K562 (cell line): ENCODE results near the gene TM4SF20. TPM values are rescaled to one million over a fixed set of nuclear protein-coding genes. Genes with fewer than 3 reads are reported as not detected.

Experiments used
- ATAC-seq: fragments of 200-7000 bp; cut with Tn5 transposase; 3 replicates; pipeline ENCODE4 v1.9.1; 2020; ENCODE audit warnings: moderate library complexity
- BruUV-seq: library from RNA; stranded (reverse); fragments of 400-500 nt; replicated peaks from 2 replicates; lab custom pipeline; 2021; lab: Mats Ljungman, UMichigan
- CTCF ChIA-PET: fragments of 300-600 bp; formaldehyde crosslinking; extraction: SDS; loops from one replicate; lab custom pipeline; 2021; ENCODE audit warnings: low intra/inter-chr PET ratio; lab: Yijun Ruan, JAX
- POLR2A ChIA-PET: fragments of 300-600, 350-650 bp; sonication (Branson Sonifier 250); formaldehyde crosslinking; extraction: SDS; loops from one replicate; lab custom pipeline; 2021; ENCODE audit warnings: antibody characterized with exemption, inconsistent platforms; lab: Yijun Ruan, JAX
- DNase-seq, 4 experiments: peaks; one replicate each; pipeline versions ENCODE4 v3.0.0 to v3.0.0-alpha.2; 2011 to 2018; ENCODE audit warnings: low spot score in 3 of 4, mixed read lengths in 3 of 4; ENCODE audit errors: extremely low read depth in 1 of 4
- FAIRE-seq: peaks from 2 replicates; lab custom pipeline; 2011; peaks lifted over from hg19 to GRCh38; lab: Jason Lieb, UNC
- H2AFZ ChIP-seq: 2 replicates; pipeline ENCODE4 v1.6.0; 2011; ENCODE audit warnings: low read depth, low read length, control low read depth, inconsistent platforms
- H3K27ac ChIP-seq: fragments of 200-600 bp; 3 replicates; pipeline ENCODE4 v1.8.0; 2011; ENCODE audit warnings: low read depth, mild to moderate bottlenecking, control low read depth, inconsistent platforms, low read length, moderate library complexity, mixed read lengths; ENCODE audit errors: extremely low read depth
- H3K27me3 ChIP-seq, 2 experiments: fragments of 300-600 bp in 1 of 2; 2 replicates in 1 of 2; 3 replicates in 1 of 2; pipeline versions ENCODE4 v1.6.0 to v1.8.0; 2011; ENCODE audit warnings: inconsistent platforms in 2 of 2, low read length in 2 of 2, mild to moderate bottlenecking in 1 of 2, mixed read lengths in 1 of 2, moderate library complexity in 1 of 2; ENCODE audit not compliant: control insufficient read depth in 2 of 2, insufficient read depth in 2 of 2
- H3K36me3 ChIP-seq: fragments of 300-600 bp; 3 replicates; pipeline ENCODE4 v1.8.0; 2011; ENCODE audit warnings: mild to moderate bottlenecking, low read length, inconsistent platforms; ENCODE audit not compliant: control insufficient read depth, insufficient read depth
- H3K4me1 ChIP-seq, 2 experiments: fragments of 200-600 bp in 1 of 2; replicated peaks in 1 of 2; 2 replicates in 1 of 2; 3 replicates in 1 of 2; pipeline versions ENCODE4 v1.5.1 to v1.8.0; 2011; ENCODE audit warnings: inconsistent platforms in 2 of 2, low read length in 2 of 2, mild to moderate bottlenecking in 1 of 2, mixed read lengths in 1 of 2, moderate library complexity in 1 of 2; ENCODE audit not compliant: control insufficient read depth in 2 of 2, insufficient read depth in 2 of 2
- H3K4me2 ChIP-seq: 2 replicates; pipeline ENCODE4 v1.6.1; 2011; ENCODE audit warnings: low read length, control low read depth, inconsistent platforms, mixed read lengths; ENCODE audit not compliant: insufficient read depth
- H3K4me3 ChIP-seq: fragments of 200-600 bp; sonication (generic), shearing (Covaris generic); 2 replicates; pipeline ENCODE4 v1.5.1; 2016; ENCODE audit warnings: control low read depth, inconsistent platforms
- H3K79me2 ChIP-seq: fragments of 200-600 bp; 3 replicates; pipeline ENCODE4 v1.8.0; 2011; ENCODE audit warnings: low read length, inconsistent platforms; ENCODE audit not compliant: control insufficient read depth, insufficient read depth
- H3K9ac ChIP-seq, 2 experiments: 2 replicates each; pipeline versions ENCODE4 v1.6.0 to v1.6.1; 2011; ENCODE audit warnings: low read depth in 2 of 2, low read length in 2 of 2, control low read depth in 1 of 2, inconsistent platforms in 1 of 2, mild to moderate bottlenecking in 1 of 2, mixed read lengths in 1 of 2; ENCODE audit not compliant: insufficient read depth in 1 of 2
- H3K9me1 ChIP-seq: one replicate; pipeline ENCODE4 v1.6.0; 2011; ENCODE audit warnings: inconsistent platforms, mild to moderate bottlenecking, low read length, moderate library complexity; ENCODE audit not compliant: control insufficient read depth, insufficient read depth
- H3K9me3 ChIP-seq: replicated peaks from 2 replicates; pipeline ENCODE4 v1.5.1; 2011; ENCODE audit warnings: low read depth, low read length, inconsistent platforms; ENCODE audit not compliant: control insufficient read depth, insufficient read depth
- H4K20me1 ChIP-seq: replicated peaks from 2 replicates; pipeline ENCODE4 v1.6.1; 2011; ENCODE audit warnings: low read length, inconsistent platforms, mixed read lengths; ENCODE audit not compliant: control insufficient read depth, insufficient read depth
- CGGBP1 ChIP-seq: fragments of 250-450 bp; sonication (Bioruptor Pico); IDR thresholded peaks from 2 replicates; pipeline ENCODE4 v1.9.0; 2021; ENCODE audit warnings: mild to moderate bottlenecking
- E2F8 ChIP-seq: fragments of 450-650 bp; IDR thresholded peaks from 2 replicates; pipeline ENCODE4 v1.7.1; 2018; ENCODE audit warnings: mild to moderate bottlenecking, low read depth; ENCODE audit not compliant: partially characterized antibody
- FOXA3 ChIP-seq, 2 experiments: fragments of 450-650 bp in 1 of 2; sonication (generic) in 1 of 2; formaldehyde crosslinking; IDR thresholded peaks in 1 of 2; conservative IDR thresholded peaks in 1 of 2; 2 replicates each; pipeline versions ENCODE4 v1.4.0 to v1.8.0; 2020 to 2022; ENCODE audit warnings: mild to moderate bottlenecking in 2 of 2, missing genetic modification reagents in 1 of 2
- HOMEZ ChIP-seq: fragments of 250-450 bp; sonication (Bioruptor Pico); IDR thresholded peaks from 2 replicates; pipeline ENCODE4 v1.4.0; 2020; ENCODE audit warnings: mild to moderate bottlenecking, moderate library complexity
- KDM2B ChIP-seq: fragments of 250-450 bp; sonication (Bioruptor Pico); IDR thresholded peaks from 2 replicates; pipeline ENCODE4 v1.8.0; 2021; ENCODE audit warnings: mild to moderate bottlenecking, moderate library complexity
- MAFF ChIP-seq: IDR thresholded peaks from 2 replicates; pipeline ENCODE4 v1.6.1; 2012; ENCODE audit warnings: low read length, improper control_type of control experiment
- POLR2AphosphoS5 ChIP-seq: IDR thresholded peaks from 2 replicates; pipeline ENCODE4 v1.6.1; 2011; ENCODE audit warnings: mild to moderate bottlenecking, low read depth, low read length, moderate library complexity; ENCODE audit not compliant: control insufficient read depth, insufficient read depth
- TAF15 ChIP-seq: fragments of 200-400 bp; formaldehyde crosslinking; IDR thresholded peaks from 2 replicates; pipeline ENCODE4 v1.6.1; 2017; ENCODE audit warnings: mild to moderate bottlenecking, low read depth, low read length, moderate library complexity
- TEAD4 ChIP-seq, 2 experiments: sonication (generic) in 1 of 2; formaldehyde crosslinking in 1 of 2; IDR thresholded peaks; 2 replicates each; pipeline versions ENCODE4 v1.6.1 to v1.8.0; 2012 to 2022; ENCODE audit warnings: borderline replicate concordance in 1 of 2, inconsistent platforms in 1 of 2, low read length in 1 of 2, mild to moderate bottlenecking in 1 of 2, missing genetic modification reagents in 1 of 2
- TGIF2 ChIP-seq: sonication (generic); formaldehyde crosslinking; IDR thresholded peaks from 2 replicates; pipeline ENCODE4 v1.8.1; 2022; ENCODE audit warnings: mild to moderate bottlenecking, missing genetic modification reagents, moderate library complexity
- XRCC4 ChIP-seq: IDR thresholded peaks from one replicate; pipeline ENCODE4 v1.6.1; 2011; ENCODE audit not compliant: insufficient read depth, insufficient read length; ENCODE audit errors: extremely low read depth
- ZKSCAN8 ChIP-seq: fragments of 200-800 bp; sonication (Bioruptor generic); IDR thresholded peaks from 2 replicates; pipeline ENCODE4 v1.6.1; 2016; ENCODE audit warnings: missing genetic modification characterization, missing compliant biosample characterization
- ZNF347 ChIP-seq: fragments of 450-650 bp; formaldehyde crosslinking; IDR thresholded peaks from 2 replicates; pipeline ENCODE4 v1.4.0; 2020; ENCODE audit warnings: low read depth, mild to moderate bottlenecking, moderate library complexity
- WGBS: fragments of 100-300 bp; shearing (Covaris generic); methylation state at CpG from one replicate; pipeline ENCODE4 v1.1.6; 2016; ENCODE audit warnings: low coverage, mixed read lengths; ENCODE audit not compliant: insufficient coverage; ENCODE audit errors: missing lambda C conversion rate; 5-methylcytosine and 5-hydroxymethylcytosine counted together
- in situ Hi-C: fragments of 300-500 bp; cut with MboI; formaldehyde crosslinking; loops from 4 replicates; pipeline ENCODE4 v1.15.0; 2018; ENCODE audit warnings: inconsistent platforms, mixed read lengths
- intact Hi-C: fragments of 100-400 bp; cut with micrococcal nuclease; formaldehyde crosslinking; loops from 2 replicates; pipeline ENCODE4 v1.14.2; 2022
- polyA plus RNA-seq, 8 experiments: library from polyadenylated mRNA; depleted of rRNA in 4 of 8; stranded (reverse) in 5 of 8; unstranded in 3 of 8; fragments of >200 nt; fragmentation: Nextera tagmentation in 2 of 8; fragmentation: Illumina TruSeq in 1 of 8; extraction: Ambion mirVana in 2 of 8; extraction: Trizol in 1 of 8; gene quantifications; 2 replicates each; pipeline versions ENCODE4 v1.2.1 to v1.2.3, GENCODE V29; 2011 to 2014; ENCODE audit warnings: inconsistent platforms in 1 of 8, missing spikeins in 1 of 8
- total RNA-seq, 7 experiments: library from RNA; depleted of rRNA in 6 of 7; stranded (reverse); fragments of >200 nt in 6 of 7; fragmentation: Illumina TruSeq in 2 of 7; extraction: Trizol in 2 of 7; gene quantifications; 2 replicates each; pipeline versions ENCODE4 v1.2.1 to v1.2.3, GENCODE V29; 2011 to 2021; ENCODE audit warnings: low replicate concordance in 1 of 7

The TM4SF20 gene
- total and polyA plus RNA-seq, 9 of the 15 experiments (the other 6 are each of a cell fraction or from before 2014, with no cell fraction given) = not detected

GRCh38 chr2:227415538-227416424 lies 36.7 kb upstream of the TM4SF20 start (continued):
- TF ChIP-seq FOXA3 (CRISPR knock-in tag; conservative IDR thresholded peaks at IDR 0.05 in 1 of 2, IDR thresholded peaks at IDR 0.05 in 1 of 2) = no peak
- peak; percentile 55 for TF ChIP-seq MAFF
- TF ChIP-seq TEAD4 (IDR thresholded peaks at IDR 0.05; ENCODE audit: low read length) = no peak
- no peak for TF ChIP-seq TEAD4 (CRISPR knock-in tag; IDR thresholded peaks at IDR 0.05; ENCODE audit: borderline replicate concordance)

GRCh38 chr2:227414846-227415245 lies 35.7 kb upstream of the TM4SF20 start:
- no peak for DNase-seq
- no peak overlapping the region for H3K27ac ChIP-seq
- no peaks in the 10 kb centered on the region for H3K36me3 ChIP-seq
- H3K9me1 ChIP-seq = no peaks in the 10 kb centered on the region
- no peaks in the 10 kb centered on the region for H3K9me3 ChIP-seq
- FAIRE-seq = no peak
- CTCF ChIA-PET = no interaction called here
- 20% methylated on average over 1 of the region's 3 CpGs for WGBS
- no peak overlapping the region for H3K4me3 ChIP-seq
- no peaks in the 10 kb centered on the region; a peak in 1 of 5 replicates for H3K4me1 ChIP-seq
- BruUV-seq = no TSS peak
- no peak; the same call in 2 of the 3 replicates for ATAC-seq
- H3K79me2 ChIP-seq = no peaks in the 10 kb centered on the region
- POLR2A ChIA-PET = no interaction called here
- H4K20me1 ChIP-seq = no peaks in the 10 kb centered on the region
- in situ Hi-C loops (loop anchor here (5.0 kb wide), 1 partner anchor 52 kb away; no protein-coding TSS in a partner anchor), intact Hi-C loops (no loop called here)
- H3K27me3 ChIP-seq = no peaks in the 10 kb centered on the region
- peak overlapping the region; percentile 55; the same call in 1 of the 2 replicates for H2AFZ ChIP-seq
- no peak overlapping the region for H3K9ac ChIP-seq
- no peak overlapping the region for H3K4me2 ChIP-seq
- no peak for TF ChIP-seq XRCC4
- TF ChIP-seq HOMEZ (CRISPR knock-in tag) = no peak
- TF ChIP-seq KDM2B = no peak
- no peak for TF ChIP-seq E2F8
- no peak for TF ChIP-seq TGIF2 (CRISPR knock-in tag)
- no peak for TF ChIP-seq CGGBP1 (CRISPR knock-in tag)
- TF ChIP-seq ZNF347 (CRISPR knock-in tag) = no peak
- no peak for TF ChIP-seq ZKSCAN8
- no peak for TF ChIP-seq TAF15
- no peak for TF ChIP-seq POLR2AphosphoS5
